MCF 10A (cell line): ENCODE measurements around the gene REEP6. TPM values are rescaled to one million over a fixed set of nuclear protein-coding genes. Genes with fewer than 3 reads are reported as not detected.

Experiments used
- BruUV-seq: library from RNA; stranded (reverse); fragments of 400-500 nt; replicated peaks from 2 replicates; lab custom pipeline; 2021; lab: Mats Ljungman, UMichigan
- CTCF ChIA-PET: fragments of 300-600 bp; sonication (Branson Sonifier 250); formaldehyde crosslinking; extraction: SDS; loops from one replicate; lab custom pipeline; 2021; ENCODE audit warnings: antibody characterized with exemption, inconsistent platforms; lab: Yijun Ruan, JAX
- POLR2A ChIA-PET: fragments of 300-600, 350-650 bp; sonication (Branson Sonifier 250); formaldehyde crosslinking; extraction: SDS; loops from one replicate; lab custom pipeline; 2020; ENCODE audit warnings: antibody characterized with exemption, inconsistent platforms; lab: Yijun Ruan, JAX
- DNase-seq: peaks from one replicate; pipeline ENCODE4 v3.0.0-alpha.2; 2018; ENCODE audit not compliant: unreplicated experiment
- H3K27ac Mint-ChIP-seq: one replicate; pipeline ENCODE4 v1.8.0; 2022; ENCODE audit warnings: mild to moderate bottlenecking, low read depth, mixed read lengths; ENCODE audit not compliant: unreplicated experiment
- H3K27me3 Mint-ChIP-seq: one replicate; pipeline ENCODE4 v1.8.0; 2022; ENCODE audit warnings: mixed read lengths; ENCODE audit not compliant: insufficient read depth, unreplicated experiment
- H3K36me3 Mint-ChIP-seq: one replicate; pipeline ENCODE4 v1.8.0; 2022; ENCODE audit warnings: mild to moderate bottlenecking, moderate library complexity, mixed read lengths; ENCODE audit not compliant: insufficient read depth, unreplicated experiment
- H3K4me1 Mint-ChIP-seq: one replicate; pipeline ENCODE4 v1.8.0; 2022; ENCODE audit warnings: mixed read lengths; ENCODE audit not compliant: insufficient read depth, unreplicated experiment
- H3K4me3 Mint-ChIP-seq: one replicate; pipeline ENCODE4 v1.8.0; 2022; ENCODE audit warnings: mild to moderate bottlenecking, moderate library complexity, mixed read lengths; ENCODE audit not compliant: unreplicated experiment
- H3K9me3 Mint-ChIP-seq: one replicate; pipeline ENCODE4 v1.8.0; 2022; ENCODE audit warnings: mixed read lengths; ENCODE audit not compliant: unreplicated experiment
- intact Hi-C: fragments of 100-400 bp; cut with micrococcal nuclease; formaldehyde crosslinking; loops from 2 replicates; pipeline ENCODE4 v1.14.1; 2022
- total RNA-seq: library from RNA; stranded (reverse); gene quantifications from 2 replicates; pipeline ENCODE4 v1.2.3, GENCODE V29; 2022
- TF ChIP-seq, protein P1 (sequence below): fragments of 200-600 bp; IDR thresholded peaks from one replicate; pipeline ENCODE4 v1.8.0; 2022; ENCODE audit warnings: antibody characterized with exemption, mild to moderate bottlenecking; ENCODE audit not compliant: unreplicated experiment

Gene REEP6
- total RNA-seq, 1 experiment from 2014 or later: 3.8 TPM

DNA sequence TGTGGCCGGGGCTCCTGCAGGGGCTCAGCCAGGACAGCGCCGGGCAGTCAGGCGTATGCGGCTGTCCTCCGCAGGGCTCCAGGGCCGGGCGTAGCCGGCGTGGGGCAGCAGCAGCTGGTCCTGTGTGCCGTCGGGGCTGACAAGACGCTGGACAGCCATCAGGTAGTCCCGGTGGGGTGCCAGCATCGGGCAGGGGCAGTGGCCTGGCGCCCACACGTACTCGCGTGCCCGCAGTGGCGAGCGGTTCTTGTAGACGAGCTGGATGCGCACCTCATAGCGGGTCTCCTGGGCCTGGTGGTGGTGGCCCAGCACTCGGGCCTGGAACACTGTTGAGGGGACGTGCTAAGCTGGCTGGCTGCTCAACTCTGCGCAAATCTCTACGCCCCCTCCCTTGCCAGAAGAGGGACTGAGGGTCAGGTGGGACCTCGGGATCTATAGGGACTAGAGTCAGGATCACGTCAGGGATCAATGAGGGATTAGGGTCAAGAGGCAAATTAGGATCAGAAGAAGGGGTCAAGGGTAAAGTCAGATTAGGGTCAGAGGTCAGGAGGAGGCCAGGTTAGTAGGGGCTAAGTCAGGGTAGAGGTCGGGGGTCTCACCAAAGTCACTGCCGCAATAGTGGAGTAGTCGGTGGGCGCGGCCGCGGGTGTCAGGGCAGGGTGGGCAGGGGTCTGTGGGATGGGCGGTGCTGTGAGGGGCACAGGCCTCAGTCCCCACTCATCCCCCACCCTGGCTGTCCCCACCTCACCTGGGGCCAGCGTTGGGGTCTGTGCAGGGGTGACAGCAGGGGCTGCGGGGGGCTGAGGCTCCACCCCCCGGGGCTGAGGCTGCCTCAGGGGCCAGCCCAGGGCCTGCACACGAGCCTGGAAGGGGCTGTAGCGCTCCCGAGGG, 15.3 kb downstream of the REEP6 start:
- H3K27me3 Mint-ChIP-seq: no peaks in the 10 kb centered on the region
- H3K9me3 Mint-ChIP-seq: no peaks in the 10 kb centered on the region
- CTCF ChIA-PET: no interaction called here
- peak overlapping the region; percentile 55 for H3K27ac Mint-ChIP-seq
- peaks cover 23% of the 10 kb centered on the region for H3K36me3 Mint-ChIP-seq
- H3K4me3 Mint-ChIP-seq: no peak overlapping the region
- intact Hi-C loops: no loop called here
- POLR2A ChIA-PET: interaction anchor here (0.7 kb wide), 1 partner anchor 15 kb away, joined by 3 read pairs; the partner anchor contains the start of gene REEP6
- peaks cover 9% of the 10 kb centered on the region for H3K4me1 Mint-ChIP-seq
- BruUV-seq: no TSS peak
- TF ChIP-seq, protein P1, sequence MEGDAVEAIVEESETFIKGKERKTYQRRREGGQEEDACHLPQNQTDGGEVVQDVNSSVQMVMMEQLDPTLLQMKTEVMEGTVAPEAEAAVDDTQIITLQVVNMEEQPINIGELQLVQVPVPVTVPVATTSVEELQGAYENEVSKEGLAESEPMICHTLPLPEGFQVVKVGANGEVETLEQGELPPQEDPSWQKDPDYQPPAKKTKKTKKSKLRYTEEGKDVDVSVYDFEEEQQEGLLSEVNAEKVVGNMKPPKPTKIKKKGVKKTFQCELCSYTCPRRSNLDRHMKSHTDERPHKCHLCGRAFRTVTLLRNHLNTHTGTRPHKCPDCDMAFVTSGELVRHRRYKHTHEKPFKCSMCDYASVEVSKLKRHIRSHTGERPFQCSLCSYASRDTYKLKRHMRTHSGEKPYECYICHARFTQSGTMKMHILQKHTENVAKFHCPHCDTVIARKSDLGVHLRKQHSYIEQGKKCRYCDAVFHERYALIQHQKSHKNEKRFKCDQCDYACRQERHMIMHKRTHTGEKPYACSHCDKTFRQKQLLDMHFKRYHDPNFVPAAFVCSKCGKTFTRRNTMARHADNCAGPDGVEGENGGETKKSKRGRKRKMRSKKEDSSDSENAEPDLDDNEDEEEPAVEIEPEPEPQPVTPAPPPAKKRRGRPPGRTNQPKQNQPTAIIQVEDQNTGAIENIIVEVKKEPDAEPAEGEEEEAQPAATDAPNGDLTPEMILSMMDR: no peak
- DNase-seq: no peak

DNA sequence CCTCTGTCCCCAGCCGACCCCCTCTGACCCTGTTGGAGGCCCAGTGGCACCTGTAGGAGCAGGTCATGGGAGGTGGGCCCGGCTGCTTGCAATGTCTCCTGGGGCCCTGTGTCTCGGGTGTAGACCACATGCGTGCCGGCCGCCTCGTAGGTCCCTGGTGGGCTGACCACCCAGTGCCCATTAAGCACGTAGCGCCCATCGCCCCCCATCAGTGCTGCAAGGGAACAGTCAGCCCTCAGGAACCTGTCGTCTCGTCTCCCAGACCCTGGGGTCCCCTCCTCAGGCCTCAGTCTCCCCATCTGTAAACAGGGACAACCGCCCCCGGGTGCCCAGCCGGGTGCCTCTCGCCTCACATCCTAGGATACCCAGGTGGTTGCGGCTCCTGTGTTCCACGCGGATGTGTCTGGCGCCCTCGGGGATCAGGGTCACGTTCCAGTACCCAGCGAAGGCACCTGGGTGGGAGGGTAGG, 16.2 kb downstream of the REEP6 start:
- H3K27ac Mint-ChIP-seq: peak overlapping the region; percentile 99
- intact Hi-C loops: no loop called here
- peak overlapping the region; percentile 91 for H3K4me3 Mint-ChIP-seq
- CTCF ChIA-PET: no interaction called here
- no peaks in the 10 kb centered on the region for H3K27me3 Mint-ChIP-seq
- peaks cover 9% of the 10 kb centered on the region for H3K4me1 Mint-ChIP-seq
- no peaks in the 10 kb centered on the region for H3K9me3 Mint-ChIP-seq
- BruUV-seq: no TSS peak
- POLR2A ChIA-PET: no interaction called here
- DNase-seq: no peak
- TF ChIP-seq, protein P1: no peak
- peaks cover 23% of the 10 kb centered on the region for H3K36me3 Mint-ChIP-seq

DNA sequence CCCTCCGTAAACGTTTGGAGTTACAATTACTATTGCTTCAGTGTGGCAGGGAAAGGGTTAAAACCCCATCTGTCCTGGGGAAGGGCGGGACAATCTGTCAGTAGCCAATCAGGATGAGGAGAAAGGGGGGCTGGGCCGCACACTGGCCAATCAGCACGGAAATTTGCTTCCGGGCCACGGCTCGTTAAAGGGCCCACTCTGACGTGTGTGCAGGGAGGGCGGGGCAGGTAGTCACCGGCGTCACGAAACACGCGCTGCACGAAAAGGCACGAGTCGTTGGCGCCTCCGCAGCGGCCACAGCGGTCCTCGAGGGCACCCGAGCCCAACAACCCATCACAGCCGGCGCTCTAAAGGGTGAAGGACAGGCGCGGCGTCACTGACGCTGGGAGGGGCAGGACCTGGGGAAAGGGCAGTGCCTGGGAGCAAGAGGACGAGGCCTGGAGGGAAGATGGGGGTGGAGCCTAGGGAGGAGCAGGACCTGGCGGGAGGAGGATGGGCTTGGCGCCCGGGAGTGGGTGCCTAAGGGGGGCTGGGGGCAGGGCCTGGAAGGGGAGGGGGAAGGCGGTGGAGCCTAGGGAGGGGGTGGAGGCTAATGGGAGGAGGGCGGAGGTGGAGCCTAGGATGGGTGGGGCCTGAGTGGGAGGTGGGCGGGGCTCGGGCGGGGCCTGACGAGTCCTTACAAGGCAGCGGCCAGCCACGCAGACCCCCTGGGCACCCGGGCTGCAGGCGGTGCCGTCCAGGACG, 17.0 kb downstream of the REEP6 start:
- POLR2A ChIA-PET: interaction anchor here (0.6 kb wide), 1 partner anchor 67 kb away, joined by 3 read pairs; no protein-coding TSS in a partner anchor
- peak overlapping the region; percentile 91 for H3K4me3 Mint-ChIP-seq
- peak; percentile 97 for DNase-seq
- H3K9me3 Mint-ChIP-seq: no peaks in the 10 kb centered on the region
- H3K36me3 Mint-ChIP-seq: peaks cover 23% of the 10 kb centered on the region
- no TSS peak for BruUV-seq
- TF ChIP-seq, protein P1: no peak
- CTCF ChIA-PET: interaction anchor here (0.8 kb wide), 1 partner anchor 164 kb away, joined by 3 read pairs; no protein-coding TSS in a partner anchor
- intact Hi-C loops: no loop called here
- H3K27ac Mint-ChIP-seq: peak overlapping the region; percentile 99
- H3K27me3 Mint-ChIP-seq: no peaks in the 10 kb centered on the region
- H3K4me1 Mint-ChIP-seq: peaks cover 9% of the 10 kb centered on the region

DNA sequence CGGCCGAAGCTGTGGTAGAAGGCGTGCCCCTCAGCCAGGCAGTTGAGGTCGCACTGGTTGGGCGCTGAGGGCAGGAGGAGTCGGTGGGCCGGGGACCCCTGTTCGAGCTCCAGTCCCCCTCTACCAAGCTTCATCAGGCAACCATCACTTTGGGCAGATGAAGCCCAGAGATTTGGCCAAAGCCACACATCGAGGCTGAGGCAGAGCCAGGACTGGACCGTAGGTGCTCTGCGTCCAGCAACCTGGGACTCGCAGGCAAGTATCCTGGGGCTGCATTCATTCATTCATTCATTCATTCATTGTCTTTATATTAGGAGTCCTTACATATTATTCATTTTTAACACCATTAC, 17.5 kb downstream of the REEP6 start:
- H3K9me3 Mint-ChIP-seq: no peaks in the 10 kb centered on the region
- CTCF ChIA-PET: interaction anchor here (0.8 kb wide), 1 partner anchor 163 kb away, joined by 3 read pairs; no protein-coding TSS in a partner anchor
- H3K36me3 Mint-ChIP-seq: peaks cover 23% of the 10 kb centered on the region
- no TSS peak for BruUV-seq
- H3K27me3 Mint-ChIP-seq: no peaks in the 10 kb centered on the region
- no peak for DNase-seq
- POLR2A ChIA-PET: interaction anchor here (0.6 kb wide), 1 partner anchor 67 kb away, joined by 3 read pairs; no protein-coding TSS in a partner anchor
- peaks cover 9% of the 10 kb centered on the region for H3K4me1 Mint-ChIP-seq
- intact Hi-C loops: no loop called here
- peak overlapping the region; percentile 35 for H3K4me3 Mint-ChIP-seq
- TF ChIP-seq, protein P1: no peak
- peak overlapping the region; percentile 99 for H3K27ac Mint-ChIP-seq
